CD8-positive, alpha-beta memory T cell (primary cell): Measurements from ENCODE around the gene PDC. TPM values are rescaled to one million over a fixed set of nuclear protein-coding genes. Genes with fewer than 3 reads are reported as not detected.
A peak's percentile ranks its signal among the peaks of the same experiment; 100 is the strongest.
"Not testable (repeated sequence)": the region's sequence is repeated elsewhere in the genome, so short reads cannot be mapped to it uniquely, and the experiment has no call there.

ENCODE experiments used
- CTCF ChIA-PET: fragments of 350-600 bp; sonication (Branson Sonifier 250); formaldehyde crosslinking; loops from one replicate; lab custom pipeline; 2021; ENCODE audit warnings: antibody characterized with exemption; lab: Charles Lee
- POLR2A ChIA-PET: fragments of 350-600 bp; sonication (Branson Sonifier 250); formaldehyde crosslinking; loops from one replicate; lab custom pipeline; 2021; ENCODE audit warnings: antibody characterized with exemption; lab: Charles Lee
- DNase-seq, 5 donors: peaks; one replicate each; pipeline versions ENCODE4 v3.0.0 to v3.0.0-alpha.2; 2020 to 2022; ENCODE audit warnings: mixed read lengths in 1 of 5
- H3K27ac ChIP-seq: one replicate; pipeline ENCODE4 v1.7.0; 2013; ENCODE audit warnings: low read depth, mild to moderate bottlenecking, low read length, moderate library complexity
- H3K27me3 ChIP-seq: 2 replicates; pipeline ENCODE4 v1.7.0; 2013; ENCODE audit warnings: low read length, mild to moderate bottlenecking; ENCODE audit not compliant: insufficient read depth, poor library complexity, severe bottlenecking
- H3K36me3 ChIP-seq: 2 replicates; pipeline ENCODE4 v1.7.0; 2013; ENCODE audit warnings: mild to moderate bottlenecking, low read length, moderate library complexity; ENCODE audit not compliant: insufficient read depth
- H3K4me1 ChIP-seq: 2 replicates; pipeline ENCODE4 v1.7.0; 2013; ENCODE audit warnings: mild to moderate bottlenecking, low read length, moderate library complexity; ENCODE audit not compliant: insufficient read depth
- H3K4me3 ChIP-seq: 2 replicates; pipeline ENCODE4 v1.7.0; 2013; ENCODE audit warnings: mild to moderate bottlenecking, low read length
- H3K9me3 ChIP-seq: 2 replicates; pipeline ENCODE4 v1.7.0; 2013; ENCODE audit warnings: mild to moderate bottlenecking, low read length
- H3K27ac Mint-ChIP-seq, 8 donors: one replicate each; pipeline ENCODE4 v1.8.0; 2020 to 2021; ENCODE audit warnings: mixed read lengths in 8 of 8, mild to moderate bottlenecking in 6 of 8, inconsistent platforms in 3 of 8, moderate library complexity in 3 of 8
- H3K27me3 Mint-ChIP-seq, 2 donors: one replicate each; pipeline ENCODE4 v1.8.0; 2020 to 2021; ENCODE audit warnings: mixed read lengths in 2 of 2, mild to moderate bottlenecking in 1 of 2, moderate library complexity in 1 of 2
- H3K36me3 Mint-ChIP-seq, 3 donors: one replicate each; pipeline ENCODE4 v1.8.0; 2020 to 2021; ENCODE audit warnings: mixed read lengths in 3 of 3, inconsistent platforms in 1 of 3, mild to moderate bottlenecking in 1 of 3
- H3K4me1 Mint-ChIP-seq, 3 donors: one replicate each; pipeline ENCODE4 v1.8.0; 2020 to 2021; ENCODE audit warnings: mixed read lengths in 3 of 3, inconsistent platforms in 1 of 3, mild to moderate bottlenecking in 1 of 3
- H3K4me3 Mint-ChIP-seq, 7 donors: one replicate each; pipeline ENCODE4 v1.8.0; 2020 to 2021; ENCODE audit warnings: mixed read lengths in 7 of 7, mild to moderate bottlenecking in 6 of 7, moderate library complexity in 4 of 7, inconsistent platforms in 2 of 7
- H3K9me3 Mint-ChIP-seq, 5 donors: one replicate each; pipeline ENCODE4 v1.8.0; 2020 to 2022; ENCODE audit warnings: mixed read lengths in 5 of 5, mild to moderate bottlenecking in 3 of 5, moderate library complexity in 2 of 5, inconsistent platforms in 1 of 5
- polyA plus RNA-seq: library from polyadenylated mRNA; unstranded; fragments of 300-500 nt; fragmentation: Illumina TruSeq; gene quantifications from one replicate; pipeline ENCODE4 v1.2.3, GENCODE V29; 2021
- total RNA-seq, 2 experiments: library from RNA; stranded (reverse); gene quantifications; one replicate each; pipeline ENCODE4 v1.2.3, GENCODE V29; 2021

PDC gene
- total and polyA plus RNA-seq, 3 experiments from 2014 or later: not detected

DNA sequence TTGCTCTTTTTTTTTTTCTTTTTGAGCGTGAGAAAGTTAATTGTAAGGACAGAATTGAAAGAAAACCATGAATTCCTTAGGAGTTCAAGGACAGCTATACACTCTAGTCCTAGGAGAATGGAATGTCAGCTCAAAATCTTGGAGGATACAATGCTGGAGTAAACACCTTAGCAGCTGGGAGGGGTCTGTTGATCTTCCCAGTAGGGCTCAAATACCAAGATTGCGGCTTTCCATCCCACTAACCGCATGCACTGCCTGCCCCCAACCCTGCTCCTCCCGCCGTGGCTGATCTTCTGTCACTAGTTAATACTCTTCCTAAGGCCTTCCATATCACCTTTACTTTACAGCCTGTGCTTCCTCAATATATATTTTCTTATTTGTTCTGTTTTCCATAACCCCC, 2.6 kb upstream of the PDC start:
- H3K9me3 ChIP-seq: no peaks in the 10 kb centered on the region
- H3K4me1 ChIP-seq: no peaks in the 10 kb centered on the region
- DNase-seq: no peak
- no peaks in the 10 kb centered on the region for H3K36me3 Mint-ChIP-seq
- H3K27ac Mint-ChIP-seq: no peak overlapping the region
- H3K27me3 ChIP-seq: no peaks in the 10 kb centered on the region
- H3K4me1 Mint-ChIP-seq: no peaks in the 10 kb centered on the region
- H3K27ac ChIP-seq: no peak overlapping the region
- no peak overlapping the region for H3K4me3 Mint-ChIP-seq
- H3K27me3 Mint-ChIP-seq: peaks cover 2 to 10% of the 10 kb centered on the region in 2 donors
- POLR2A ChIA-PET: no interaction called here
- no peaks in the 10 kb centered on the region for H3K36me3 ChIP-seq
- H3K4me3 ChIP-seq: no peak overlapping the region
- peaks cover 0 to 3% (median 0%) of the 10 kb centered on the region in 5 donors for H3K9me3 Mint-ChIP-seq
- CTCF ChIA-PET: no interaction called here

DNA sequence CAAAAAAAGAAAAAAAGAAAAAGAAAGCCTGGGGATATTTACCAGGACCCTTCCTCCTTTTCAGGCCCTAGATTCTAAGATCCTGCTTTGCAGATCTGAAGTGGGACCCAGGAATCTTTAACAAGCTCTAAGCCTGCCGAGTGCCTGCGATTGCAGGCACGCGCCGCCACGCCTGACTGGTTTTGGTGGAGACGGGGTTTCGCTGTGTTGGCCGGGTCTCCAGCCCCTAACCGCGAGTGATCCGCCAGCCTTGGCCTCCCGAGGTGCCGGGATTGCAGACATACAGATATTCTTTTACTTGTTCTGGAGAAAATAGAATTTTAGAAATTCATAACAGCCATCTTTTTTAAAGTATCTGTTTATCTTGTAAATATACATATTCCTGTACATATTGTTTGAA, 1.8 kb downstream of the PDC start:
- DNase-seq, H3K4me1 Mint-ChIP-seq, H3K9me3 Mint-ChIP-seq, H3K4me1 ChIP-seq, CTCF ChIA-PET, H3K27ac ChIP-seq, H3K4me3 ChIP-seq, POLR2A ChIA-PET, H3K4me3 Mint-ChIP-seq, H3K9me3 ChIP-seq, H3K27me3 Mint-ChIP-seq, H3K27ac Mint-ChIP-seq, H3K36me3 ChIP-seq, H3K27me3 ChIP-seq, H3K36me3 Mint-ChIP-seq: not testable (repeated sequence)

GRCh38 chr1:186456729-186457255, 4.1 kb downstream of the PDC start:
- DNase-seq: no peak
- CTCF ChIA-PET: no interaction called here
- Mint-ChIP-seq H3K27me3 (no peaks in the 10 kb centered on the region), H3K9me3 (no peaks in the 10 kb centered on the region), H3K4me1 (no peaks in the 10 kb centered on the region), H3K36me3 (no peaks in the 10 kb centered on the region), H3K27ac (no peak overlapping the region), H3K4me3 (no peak overlapping the region)
- Histone ChIP-seq H3K27ac (no peak overlapping the region), H3K36me3 (no peaks in the 10 kb centered on the region), H3K4me1 (no peaks in the 10 kb centered on the region), H3K27me3 (no peaks in the 10 kb centered on the region), H3K4me3 (no peak overlapping the region), H3K9me3 (no peaks in the 10 kb centered on the region)
- POLR2A ChIA-PET: no interaction called here

DNA sequence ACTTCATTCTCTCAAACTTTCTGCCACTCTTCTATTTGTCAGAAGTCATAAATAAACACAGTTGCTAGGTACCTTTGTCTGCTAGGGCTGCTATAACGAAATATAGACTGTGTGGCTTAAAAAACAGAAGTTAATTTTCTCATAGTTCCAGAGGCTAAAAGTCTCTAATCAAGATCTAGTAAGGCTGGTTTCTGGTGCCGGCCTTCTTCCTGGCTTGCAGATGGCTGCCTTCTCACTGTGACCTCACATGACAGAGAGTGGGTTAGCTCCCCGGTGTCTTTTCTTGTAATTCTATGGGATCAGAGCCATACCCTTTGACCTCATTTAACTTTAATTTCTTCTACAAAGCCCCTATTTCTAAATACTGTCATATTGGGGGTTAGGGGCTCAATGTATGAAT, 5.9 kb downstream of the PDC start:
- H3K27ac Mint-ChIP-seq: peak overlapping the region in 1 of 8 donors; percentile 31
- H3K4me1 ChIP-seq: no peaks in the 10 kb centered on the region
- CTCF ChIA-PET: no interaction called here
- H3K27me3 ChIP-seq: no peaks in the 10 kb centered on the region
- no peaks in the 10 kb centered on the region for H3K9me3 Mint-ChIP-seq
- no peak overlapping the region for H3K4me3 Mint-ChIP-seq
- H3K36me3 ChIP-seq: no peaks in the 10 kb centered on the region
- H3K4me3 ChIP-seq: no peak overlapping the region
- no peak for DNase-seq
- no peaks in the 10 kb centered on the region for H3K4me1 Mint-ChIP-seq
- H3K27me3 Mint-ChIP-seq: no peaks in the 10 kb centered on the region
- H3K36me3 Mint-ChIP-seq: no peaks in the 10 kb centered on the region
- no peaks in the 10 kb centered on the region for H3K9me3 ChIP-seq
- no peak overlapping the region for H3K27ac ChIP-seq
- POLR2A ChIA-PET: no interaction called here

GRCh38 chr1:186446152-186446551, 14.8 kb downstream of the PDC start:
- ChIA-PET CTCF (no interaction called here), POLR2A (no interaction called here)
- H3K9me3 Mint-ChIP-seq: no peaks in the 10 kb centered on the region
- DNase-seq: no peak
- Histone ChIP-seq H3K27ac (no peak overlapping the region), H3K4me3 (no peak overlapping the region), H3K36me3 (no peaks in the 10 kb centered on the region), H3K27me3 (no peaks in the 10 kb centered on the region), H3K4me1 (no peaks in the 10 kb centered on the region), H3K9me3 (no peaks in the 10 kb centered on the region)
- no peaks in the 10 kb centered on the region for H3K36me3 Mint-ChIP-seq
- peaks cover 0 to 6% (median 0%) of the 10 kb centered on the region in 3 donors for H3K4me1 Mint-ChIP-seq
- H3K27me3 Mint-ChIP-seq: no peaks in the 10 kb centered on the region
- H3K4me3 Mint-ChIP-seq: no peak overlapping the region
- no peak overlapping the region for H3K27ac Mint-ChIP-seq

- H3K27ac ChIP-seq: no peak overlapping the region
- no peaks in the 10 kb centered on the region for H3K9me3 ChIP-seq
- no peak for DNase-seq
- no peak overlapping the region for H3K4me3 ChIP-seq
- Mint-ChIP-seq H3K27me3 (no peaks in the 10 kb centered on the region), H3K4me1 (peaks cover 0 to 6% (median 0%) of the 10 kb centered on the region in 3 donors), H3K9me3 (no peaks in the 10 kb centered on the region), H3K4me3 (no peak overlapping the region), H3K27ac (peak overlapping the region in 3 of 8 donors; percentile 25 to 82 (median 41)), H3K36me3 (peaks cover 0 to under 1% (median 0%) of the 10 kb centered on the region in 3 donors)
- POLR2A ChIA-PET: no interaction called here
- no peaks in the 10 kb centered on the region for H3K36me3 ChIP-seq
- no peaks in the 10 kb centered on the region for H3K27me3 ChIP-seq
- CTCF ChIA-PET: no interaction called here
- H3K4me1 ChIP-seq: no peaks in the 10 kb centered on the region
These were observed 17.3 kb downstream of the PDC start for GRCh38 chr1:186443638-186444037.

GRCh38 chr1:186442651-186443375, 18.1 kb downstream of the PDC start:
- Histone ChIP-seq H3K9me3 (no peaks in the 10 kb centered on the region), H3K4me1 (no peaks in the 10 kb centered on the region), H3K36me3 (no peaks in the 10 kb centered on the region), H3K27me3 (no peaks in the 10 kb centered on the region), H3K27ac (no peak overlapping the region), H3K4me3 (no peak overlapping the region)
- Mint-ChIP-seq H3K9me3 (no peaks in the 10 kb centered on the region), H3K36me3 (peaks cover 0 to 9% (median 4%) of the 10 kb centered on the region in 3 donors), H3K4me3 (no peak overlapping the region), H3K27me3 (no peaks in the 10 kb centered on the region), H3K4me1 (peaks cover 0 to 6% (median 0%) of the 10 kb centered on the region in 3 donors), H3K27ac (peak overlapping the region in 1 of 8 donors; percentile 9)
- ChIA-PET POLR2A (no interaction called here), CTCF (no interaction called here)
- no peak for DNase-seq

GRCh38 chr1:186440584-186440983, 20.3 kb downstream of the PDC start:
- Mint-ChIP-seq H3K36me3 (peaks cover 1 to 16% (median 4%) of the 10 kb centered on the region in 3 donors), H3K9me3 (no peaks in the 10 kb centered on the region), H3K27me3 (no peaks in the 10 kb centered on the region), H3K4me3 (no peak overlapping the region), H3K4me1 (peaks cover 0 to 6% (median 0%) of the 10 kb centered on the region in 3 donors), H3K27ac (peak overlapping the region in 1 of 8 donors; percentile 36)
- no peak for DNase-seq
- H3K4me1 ChIP-seq: no peaks in the 10 kb centered on the region
- ChIA-PET CTCF (no interaction called here), POLR2A (no interaction called here)
- no peak overlapping the region for H3K4me3 ChIP-seq
- no peaks in the 10 kb centered on the region for H3K36me3 ChIP-seq
- H3K27me3 ChIP-seq: no peaks in the 10 kb centered on the region
- H3K27ac ChIP-seq: no peak overlapping the region
- no peaks in the 10 kb centered on the region for H3K9me3 ChIP-seq
